Skin epidermis (tissue), 12 donors: ENCODE data around the gene P2RY11.

Experiments
- H3K27ac ChIP-seq, 21 experiments: fragments of 200-600 bp; sonication (generic) in 11 of 21; one replicate each; pipeline ENCODE4 v1.5.0; 2020; ENCODE audit warnings: mild to moderate bottlenecking in 3 of 21, inconsistent platforms in 2 of 21, moderate library complexity in 2 of 21
- H3K4me3 ChIP-seq, 7 experiments: fragments of 200-600 bp; sonication (generic) in 2 of 7; one replicate each; pipeline ENCODE4 v1.5.0; 2020; ENCODE audit warnings: inconsistent platforms in 2 of 7, mild to moderate bottlenecking in 2 of 7, moderate library complexity in 1 of 7

Gene P2RY11

GRCh38 chr19:10091895-10092641 is 19.4 kb upstream of the P2RY11 start:
- Histone ChIP-seq H3K27ac (no peak overlapping the region), H3K4me3 (no peak overlapping the region)

- no peak overlapping the region for H3K27ac ChIP-seq
- no peak overlapping the region for H3K4me3 ChIP-seq
These were observed 18.7 kb upstream of the P2RY11 start for GRCh38 chr19:10092648-10093294.

GRCh38 chr19:10093295-10094186 is 18.0 kb upstream of the P2RY11 start:
- no peak overlapping the region for H3K4me3 ChIP-seq
- no peak overlapping the region for H3K27ac ChIP-seq

- H3K27ac ChIP-seq = peak overlapping the region in 7 of 21 experiments; percentile 20 to 91 (median 64)
- H3K4me3 ChIP-seq = peak overlapping the region in 2 of 7 experiments; percentile 8 to 22
These were observed 15.9 kb upstream of the P2RY11 start for GRCh38 chr19:10095622-10095947.

GRCh38 chr19:10095948-10096614 is 15.4 kb upstream of the P2RY11 start:
- Histone ChIP-seq H3K27ac (peak overlapping the region; percentile 26 to 91 (median 77)), H3K4me3 (peak overlapping the region; percentile 29 to 51 (median 45))

- H3K4me3 ChIP-seq = peak overlapping the region; percentile 29 to 51 (median 45)
- peak overlapping the region; percentile 26 to 91 (median 77) for H3K27ac ChIP-seq
These were observed 14.9 kb upstream of the P2RY11 start for GRCh38 chr19:10096615-10096963.

GRCh38 chr19:10100163-10100785 is 11.2 kb upstream of the P2RY11 start:
- H3K27ac ChIP-seq = peak overlapping the region in 3 of 21 experiments; percentile 7 to 77 (median 11)
- no peak overlapping the region for H3K4me3 ChIP-seq

- Histone ChIP-seq H3K4me3 (no peak overlapping the region), H3K27ac (peak overlapping the region in 11 of 21 experiments; percentile 47 to 91 (median 77))
These were observed 8.7 kb upstream of the P2RY11 start for GRCh38 chr19:10102787-10103236.

- Histone ChIP-seq H3K27ac (peak overlapping the region in 5 of 21 experiments; percentile 6 to 93 (median 76)), H3K4me3 (no peak overlapping the region)
These were observed 7.4 kb upstream of the P2RY11 start for GRCh38 chr19:10104130-10104513.

GRCh38 chr19:10104665-10105508 is 6.6 kb upstream of the P2RY11 start:
- H3K27ac ChIP-seq = peak overlapping the region in 16 of 21 experiments; percentile 12 to 94 (median 79)
- H3K4me3 ChIP-seq = no peak overlapping the region

- Histone ChIP-seq H3K27ac (peak overlapping the region in 19 of 21 experiments; percentile 12 to 94 (median 83)), H3K4me3 (peak overlapping the region in 6 of 7 experiments; percentile 67 to 92 (median 84))
These were observed 5.9 kb upstream of the P2RY11 start for GRCh38 chr19:10105509-10106099.

- peak within 1 kb of the TSS; percentile 51 to 92 (median 83) for H3K4me3 ChIP-seq
- peak within 1 kb of the TSS; percentile 62 to 96 (median 89) for H3K27ac ChIP-seq
These were observed 5.2 kb upstream of the P2RY11 start, which contains the start of gene PPAN for GRCh38 chr19:10106100-10106936. PPAN (plus strand) TSS chr19:10106362; CDS start chr19:10106395, 33 bp downstream.

GRCh38 chr19:10107254-10107653 is 4.2 kb upstream of the P2RY11 start:
- Histone ChIP-seq H3K4me3 (peak overlapping the region; percentile 51 to 92 (median 83)), H3K27ac (peak overlapping the region in 11 of 21 experiments; percentile 81 to 96 (median 90))

GRCh38 chr19:10107817-10108367 is 3.6 kb upstream of the P2RY11 start:
- H3K4me3 ChIP-seq = no peak overlapping the region

GRCh38 chr19:10109528-10109927 is 2.0 kb upstream of the P2RY11 start:
- H3K4me3 ChIP-seq = no peak overlapping the region
- no peak overlapping the region for H3K27ac ChIP-seq

More at GRCh38 chr19:10107817-10108367, 3.6 kb upstream of the P2RY11 start:
- no peak overlapping the region for H3K27ac ChIP-seq
